ENCODE results near the gene BAZ2B. TPM values are rescaled to one million over a fixed set of nuclear protein-coding genes. Genes with fewer than 3 reads are reported as not detected.

The BAZ2B gene
- total and polyA plus RNA-seq, 12 donors, result 6.8 to 57.2 (median 44.9) TPM

- Histone ChIP-seq H3K4me1 (peaks cover 0 to 27% (median 9%) of the 10 kb centered on the region in 9 donors), H3K36me3 (peaks cover 0 to 50% (median 30%) of the 10 kb centered on the region in 9 donors), H3K4me3 (no peak overlapping the region), H3K27ac (no peak overlapping the region), H3K27me3 (no peaks in the 10 kb centered on the region), H3K9me3 (peaks cover 0 to 7% (median 0%) of the 10 kb centered on the region in 11 donors)
- WGBS, 2 donors, result 67 to 82% methylated on average over 3 of the region's 3 CpGs
- ATAC-seq (no peak), DNase-seq (no peak)
- intact Hi-C loops (cut with DNase I), result loop anchor here in 1 of 10 donors (10.0 kb wide), 1 partner anchor 165 kb away; the partner anchor contains the start of gene BAZ2B
- TF ChIP-seq, protein P1, sequence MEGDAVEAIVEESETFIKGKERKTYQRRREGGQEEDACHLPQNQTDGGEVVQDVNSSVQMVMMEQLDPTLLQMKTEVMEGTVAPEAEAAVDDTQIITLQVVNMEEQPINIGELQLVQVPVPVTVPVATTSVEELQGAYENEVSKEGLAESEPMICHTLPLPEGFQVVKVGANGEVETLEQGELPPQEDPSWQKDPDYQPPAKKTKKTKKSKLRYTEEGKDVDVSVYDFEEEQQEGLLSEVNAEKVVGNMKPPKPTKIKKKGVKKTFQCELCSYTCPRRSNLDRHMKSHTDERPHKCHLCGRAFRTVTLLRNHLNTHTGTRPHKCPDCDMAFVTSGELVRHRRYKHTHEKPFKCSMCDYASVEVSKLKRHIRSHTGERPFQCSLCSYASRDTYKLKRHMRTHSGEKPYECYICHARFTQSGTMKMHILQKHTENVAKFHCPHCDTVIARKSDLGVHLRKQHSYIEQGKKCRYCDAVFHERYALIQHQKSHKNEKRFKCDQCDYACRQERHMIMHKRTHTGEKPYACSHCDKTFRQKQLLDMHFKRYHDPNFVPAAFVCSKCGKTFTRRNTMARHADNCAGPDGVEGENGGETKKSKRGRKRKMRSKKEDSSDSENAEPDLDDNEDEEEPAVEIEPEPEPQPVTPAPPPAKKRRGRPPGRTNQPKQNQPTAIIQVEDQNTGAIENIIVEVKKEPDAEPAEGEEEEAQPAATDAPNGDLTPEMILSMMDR (IDR thresholded peaks at IDR 0.05), result no peak
Observed at GRCh38 chr2:159450180-159450579, 166.2 kb downstream of the BAZ2B start.

DNA sequence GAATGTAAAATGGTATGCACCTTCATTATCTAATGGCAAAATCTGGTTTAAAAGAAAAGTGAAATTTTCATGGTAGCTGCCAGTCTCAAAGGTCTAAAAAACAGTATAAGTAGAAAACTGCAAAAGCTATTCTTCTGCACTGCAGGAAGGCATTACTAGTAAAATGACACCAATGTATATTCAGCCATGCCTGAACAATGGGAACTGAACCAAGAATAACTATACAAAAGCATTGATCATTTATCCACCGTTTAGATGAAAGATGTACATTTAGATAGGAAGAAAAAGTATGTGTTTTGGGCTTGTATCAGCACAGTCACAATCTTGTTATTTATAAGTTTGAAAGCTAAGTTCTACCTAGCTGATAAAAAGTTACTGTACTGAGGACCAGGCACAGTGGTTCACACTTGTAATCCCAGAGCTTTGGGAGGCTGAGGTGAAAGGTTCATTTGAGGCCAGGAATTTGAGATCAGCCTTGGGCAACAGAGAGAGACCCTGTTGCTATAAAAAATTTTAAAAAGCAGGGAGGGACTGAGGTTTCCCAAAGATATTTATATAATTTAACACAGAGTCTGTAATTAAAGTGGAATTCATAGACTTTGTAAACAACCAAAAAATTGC lies 166.7 kb downstream of the BAZ2B start:
- peaks cover 0 to 7% (median 0%) of the 10 kb centered on the region in 11 donors for H3K9me3 ChIP-seq
- no peak overlapping the region for H3K4me3 ChIP-seq
- DNase-seq (no peak), ATAC-seq (no peak)
- no peak overlapping the region for H3K27ac ChIP-seq
- WGBS, 2 donors, result 0% methylated on average over 1 of the region's 1 CpG
- no peaks in the 10 kb centered on the region for H3K27me3 ChIP-seq
- H3K4me1 ChIP-seq, result peaks cover 0 to 21% (median 6%) of the 10 kb centered on the region in 9 donors
- TF ChIP-seq, protein P1 (IDR thresholded peaks at IDR 0.05), result no peak
- peaks cover 0 to 56% (median 34%) of the 10 kb centered on the region in 9 donors for H3K36me3 ChIP-seq
- intact Hi-C loops (cut with DNase I), result loop anchor here in 3 of 10 donors (5.0 to 10.0 kb wide), 2 partner anchors 165 to 168 kb away; partner anchors contain the start of gene BAZ2B (in 3 of the 3)

DNA sequence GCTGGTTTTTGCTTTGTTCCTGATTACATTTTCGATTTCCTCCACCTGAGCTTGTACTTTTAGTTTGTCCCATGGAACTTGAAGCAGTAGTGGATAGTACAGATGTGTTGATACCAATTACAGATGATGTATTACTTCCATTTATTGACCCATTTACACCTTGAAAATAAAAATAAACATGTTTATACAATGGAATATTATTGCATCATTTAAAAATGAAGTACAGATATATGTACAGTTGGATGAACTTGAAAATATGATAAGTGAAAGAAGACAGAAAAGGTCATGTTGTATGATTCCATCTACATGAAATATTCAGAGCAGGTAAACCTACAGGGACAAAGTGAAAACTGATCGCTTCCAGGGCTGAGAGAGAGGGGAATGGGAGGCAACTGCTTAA lies 169.5 kb downstream of the BAZ2B start:
- intact Hi-C loops (cut with DNase I), result loop anchor here in 2 of 10 donors (5.0 to 10.0 kb wide), 2 partner anchors 168 to 170 kb away; partner anchors contain the start of gene BAZ2B (in 2 of the 2)
- peaks cover 0 to 7% (median 0%) of the 10 kb centered on the region in 11 donors for H3K9me3 ChIP-seq
- DNase-seq (no peak), ATAC-seq (no peak)
- peaks cover 0 to 66% (median 47%) of the 10 kb centered on the region in 9 donors for H3K36me3 ChIP-seq
- TF ChIP-seq, protein P1 (IDR thresholded peaks at IDR 0.05), result no peak
- peaks cover 0 to 8% (median 4%) of the 10 kb centered on the region in 9 donors for H3K4me1 ChIP-seq
- WGBS, 2 donors, result 95 to 98% methylated on average over 2 of the region's 2 CpGs
- H3K27me3 ChIP-seq, result no peaks in the 10 kb centered on the region
- no peak overlapping the region for H3K27ac ChIP-seq
- H3K4me3 ChIP-seq, result no peak overlapping the region

GRCh38 chr2:159446201-159446600 lies 170.1 kb downstream of the BAZ2B start:
- Histone ChIP-seq H3K4me1 (peaks cover 0 to 8% (median 4%) of the 10 kb centered on the region in 9 donors), H3K4me3 (no peak overlapping the region), H3K36me3 (peaks cover 0 to 70% (median 47%) of the 10 kb centered on the region in 9 donors), H3K9me3 (peaks cover 0 to 7% (median 0%) of the 10 kb centered on the region in 11 donors), H3K27ac (no peak overlapping the region), H3K27me3 (no peaks in the 10 kb centered on the region)
- TF ChIP-seq, protein P1 (IDR thresholded peaks at IDR 0.05), result no peak
- no peak for DNase-seq
- intact Hi-C loops (cut with DNase I), result loop anchor here in 2 of 10 donors (5.0 to 10.0 kb wide), 2 partner anchors 169 to 171 kb away; partner anchors contain the start of gene BAZ2B (in 2 of the 2)
- WGBS, 2 donors, result 97% methylated on average over 2 of the region's 2 CpGs
- no peak for ATAC-seq

Data from heart right ventricle (tissue), 16 donors.